HepG2 (cell line): Measurements from ENCODE around the gene ELP5. TPM values are rescaled to one million over a fixed set of nuclear protein-coding genes. Genes with fewer than 3 reads are reported as not detected.

Source experiments
- BCL3 ChIP-seq: sonication (generic); formaldehyde crosslinking; IDR thresholded peaks from 2 replicates; pipeline ENCODE4 v1.5.1; 2020; ENCODE audit warnings: mild to moderate bottlenecking, missing genetic modification reagents, moderate library complexity
- DPF2 ChIP-seq: sonication (generic); formaldehyde crosslinking; IDR thresholded peaks from 2 replicates; pipeline ENCODE4 v1.4.0; 2020; ENCODE audit warnings: mild to moderate bottlenecking, low read depth, missing genetic modification reagents, borderline replicate concordance
- MXD3 ChIP-seq: IDR thresholded peaks from 2 replicates; pipeline ENCODE4 v1.6.1; 2016; ENCODE audit warnings: mild to moderate bottlenecking, missing biosample characterization, missing genetic modification reagents
- PREB ChIP-seq: sonication (generic); formaldehyde crosslinking; IDR thresholded peaks from 2 replicates; pipeline ENCODE4 v1.4.0; 2020; ENCODE audit warnings: missing genetic modification reagents
- RBFOX2 ChIP-seq: fragments of 200-400 bp; formaldehyde crosslinking; IDR thresholded peaks from 2 replicates; pipeline ENCODE4 v1.6.1; 2017; ENCODE audit warnings: low read depth, mild to moderate bottlenecking, low read length
- TEAD3 ChIP-seq: optimal IDR thresholded peaks from 2 replicates; pipeline ENCODE3; 2016; ENCODE audit warnings: borderline replicate concordance
- TOPORS ChIP-seq: sonication (generic); formaldehyde crosslinking; IDR thresholded peaks from 2 replicates; pipeline ENCODE4 v1.8.0; 2023; ENCODE audit warnings: mild to moderate bottlenecking, missing genetic modification reagents
- ZNF407 ChIP-seq: sonication (generic); formaldehyde crosslinking; IDR thresholded peaks from one replicate; pipeline ENCODE4 v1.5.1; 2020; ENCODE audit warnings: mild to moderate bottlenecking, missing genetic modification reagents; ENCODE audit errors: not compliant biosample characterization
- ZNF460 ChIP-seq: sonication (generic); formaldehyde crosslinking; IDR thresholded peaks from 2 replicates; pipeline ENCODE4 v1.5.1; 2020; ENCODE audit warnings: missing genetic modification reagents, mild to moderate bottlenecking, borderline replicate concordance
- ZNF782 ChIP-seq: sonication (generic); formaldehyde crosslinking; IDR thresholded peaks from 2 replicates; pipeline ENCODE4 v1.4.0; 2020; ENCODE audit warnings: missing genetic modification reagents, mild to moderate bottlenecking, borderline replicate concordance
- ZNF83 ChIP-seq: sonication (generic); formaldehyde crosslinking; IDR thresholded peaks from 2 replicates; pipeline ENCODE4 v1.4.0; 2020; ENCODE audit warnings: missing genetic modification reagents, mild to moderate bottlenecking, borderline replicate concordance
- ZSCAN20 ChIP-seq: sonication (generic); formaldehyde crosslinking; IDR thresholded peaks from 2 replicates; pipeline ENCODE4 v1.4.0; 2020; ENCODE audit warnings: missing genetic modification reagents, mild to moderate bottlenecking, borderline replicate concordance
- polyA plus RNA-seq, 8 experiments: library from polyadenylated mRNA; depleted of rRNA in 3 of 8; stranded (reverse) in 7 of 8; unstranded in 1 of 8; fragments of >200 nt; fragmentation: Illumina TruSeq in 4 of 8; extraction: Trizol in 4 of 8; gene quantifications; 2 replicates each; pipeline versions ENCODE4 v1.2.1 to v1.2.3, GENCODE V29; 2011 to 2016; ENCODE audit warnings: low read depth in 4 of 8, missing spikeins in 1 of 8, mixed read lengths in 1 of 8; ENCODE audit not compliant: insufficient read depth in 1 of 8
- total RNA-seq, 5 experiments: library from RNA; depleted of rRNA; stranded (reverse); fragments of >200 nt; fragmentation: Illumina TruSeq; extraction: Trizol; gene quantifications; 2 replicates each; pipeline ENCODE4 v1.2.3, GENCODE V29; 2016; ENCODE audit warnings: low read depth in 1 of 5

ELP5 gene
- total and polyA plus RNA-seq, 2 of the 13 experiments (the other 11 are each of a cell fraction or from before 2014, with no cell fraction given): 67.6 to 69.8 TPM

GRCh38 chr17:7234083-7234951, 17.7 kb upstream of the ELP5 start, which contains the start of gene DVL2 (continued):
- TF ChIP-seq TEAD3 (CRISPR knock-in tag) (peak; percentile 65), ZSCAN20 (0 out of 2 replicates have a peak, but pooled peaks have one; percentile 42), RBFOX2 (peak; percentile 97), TOPORS (CRISPR knock-in tag) (0 out of 2 replicates have a peak, but pooled peaks have one; percentile 57), BCL3 (CRISPR knock-in tag) (peak; percentile 72), ZNF782 (CRISPR knock-in tag) (0 out of 2 replicates have a peak, but pooled peaks have one; percentile 62), DPF2 (CRISPR knock-in tag) (no peak), MXD3 (peak; percentile 42), ZNF407 (CRISPR knock-in tag) (peak; percentile 68), PREB (CRISPR knock-in tag) (0 out of 2 replicates have a peak, but pooled peaks have one; percentile 21), ZNF460 (no peak), ZNF83 (CRISPR knock-in tag) (no peak)
